NCI-H69 (cell line): ENCODE results near the gene WSB1.

ENCODE experiments used
- DNase-seq: peaks from one replicate; lab custom pipeline; 2025; lab: John Stamatoyannopoulos, UW

The WSB1 gene

GRCh38 chr17:27360507-27360906 is 66.6 kb downstream of the WSB1 start:
- no peak for DNase-seq

DNA sequence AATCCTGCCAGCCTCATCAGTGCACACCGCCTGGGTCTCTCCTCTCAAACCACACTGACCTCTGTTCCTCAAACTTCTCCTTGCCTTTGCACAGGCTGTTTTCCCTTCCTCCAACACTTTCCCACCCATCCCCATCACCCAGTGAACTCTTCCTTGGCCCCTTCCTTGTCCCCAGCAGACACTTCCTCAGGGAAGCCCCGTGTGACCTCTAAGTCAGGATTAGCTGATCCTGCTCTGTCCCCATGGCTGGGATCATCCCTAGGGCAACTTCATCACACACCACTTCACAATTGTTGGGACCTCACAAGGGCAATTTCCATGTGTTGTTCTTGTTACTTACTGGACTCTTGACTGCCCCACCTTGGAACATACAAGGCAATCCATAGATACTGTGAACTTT is 67.8 kb downstream of the WSB1 start:
- DNase-seq, result no peak

DNA sequence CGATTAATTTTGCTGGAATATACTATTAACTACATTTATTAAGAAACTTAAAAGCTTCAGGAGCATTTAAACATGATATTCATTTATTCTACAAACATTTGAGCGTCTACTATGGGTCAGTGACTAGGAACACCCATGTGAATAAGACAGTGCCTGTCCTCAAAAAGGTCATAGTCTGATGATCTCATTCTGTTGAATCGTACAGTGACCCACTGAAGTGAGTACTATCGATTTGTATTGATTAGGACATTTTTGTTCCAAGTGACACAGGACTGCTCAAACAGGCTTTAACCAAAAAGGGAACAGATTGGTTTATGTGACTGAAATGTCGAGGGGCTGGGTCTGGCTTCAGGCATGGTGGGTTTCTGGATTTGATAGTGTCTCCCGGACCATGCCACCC is 68.6 kb downstream of the WSB1 start:
- no peak for DNase-seq

DNA sequence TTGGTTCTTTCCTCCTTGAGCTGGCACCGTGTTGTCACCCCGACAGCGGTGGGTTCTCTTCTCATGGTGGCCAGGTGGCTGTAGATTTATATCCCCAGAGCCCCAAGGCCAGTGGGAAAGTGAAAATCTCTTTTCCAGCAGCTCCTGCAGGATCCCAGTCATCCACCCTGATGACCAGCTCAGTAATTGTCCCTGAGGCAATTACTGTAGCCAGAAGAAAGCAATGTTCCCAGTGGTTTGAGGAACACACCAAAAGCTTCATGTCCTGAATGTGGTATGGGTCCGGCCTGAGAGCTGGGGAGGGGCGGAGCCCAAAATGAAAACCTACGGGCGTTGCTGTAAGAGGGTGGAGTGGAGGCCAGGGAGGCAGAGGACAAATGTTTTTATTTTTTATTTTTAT is 69.0 kb downstream of the WSB1 start:
- DNase-seq, result no peak

DNA sequence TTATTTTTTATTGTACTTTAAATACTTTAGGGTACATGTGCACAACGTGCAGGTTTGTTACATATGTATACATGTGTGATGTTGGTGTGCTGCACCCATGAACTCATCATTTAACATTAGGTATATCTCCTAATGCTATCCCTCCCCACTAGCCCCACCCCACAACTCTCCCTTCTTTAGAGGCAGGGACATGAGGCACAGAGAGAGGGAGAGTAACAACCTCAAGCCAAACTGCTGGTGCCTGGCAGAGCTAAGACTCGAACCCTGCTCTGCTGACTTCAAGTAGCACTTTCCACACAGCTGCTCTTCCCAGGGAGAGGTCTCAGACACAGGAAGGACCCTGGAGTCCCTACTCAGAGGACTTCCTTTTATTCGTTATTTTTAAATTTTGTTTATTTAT is 69.4 kb downstream of the WSB1 start:
- DNase-seq, result no peak
